HG03439 (cell line): ENCODE measurements around the gene BRD9.

Source experiments
- ATAC-seq: cut with Tn5 transposase; IDR thresholded peaks from one replicate; pipeline ENCODE4 v1.9.1; 2021; ENCODE audit warnings: mild to moderate bottlenecking, moderate library complexity; ENCODE audit not compliant: unreplicated experiment

BRD9 gene

GRCh38 chr5:819078-819477 lies 73.5 kb downstream of the BRD9 start:
- no peak for ATAC-seq

- no peak for ATAC-seq
These were observed 76.4 kb downstream of the BRD9 start for GRCh38 chr5:816176-816575.

- ATAC-seq, result no peak
These were observed 77.2 kb downstream of the BRD9 start for GRCh38 chr5:815449-815848.
